AG04449 (cell line): ENCODE measurements around the gene BEST4.

Experiments
- CTCF ChIA-PET: fragments of 350-600 bp; formaldehyde crosslinking; extraction: SDS; loops from one replicate; lab custom pipeline; 2021; ENCODE audit warnings: antibody characterized with exemption; lab: Yijun Ruan, JAX
- POLR2A ChIA-PET: fragments of 400-600, 350-600 bp; formaldehyde crosslinking; extraction: SDS; loops from one replicate; lab custom pipeline; 2020; ENCODE audit warnings: antibody characterized with exemption, inconsistent platforms; lab: Yijun Ruan, JAX
- DNase-seq: peaks from one replicate; pipeline ENCODE4 v3.0.0-alpha.2; 2010; ENCODE audit warnings: low read depth, low spot score
- H3K4me3 ChIP-seq: 2 replicates; pipeline ENCODE4 v1.5.1; 2011; ENCODE audit warnings: low read depth, mild to moderate bottlenecking, control low read depth, low read length
- CTCF ChIP-seq: IDR thresholded peaks from one replicate; pipeline ENCODE4 v1.5.1; 2011; ENCODE audit warnings: mild to moderate bottlenecking, moderate library complexity, low read length, control low read depth, inconsistent platforms; ENCODE audit not compliant: insufficient read depth; ENCODE audit errors: missing control alignments

BEST4 gene

GRCh38 chr1:44735992-44736391 lies 52.0 kb downstream of the BEST4 start:
- no peak overlapping the region for H3K4me3 ChIP-seq
- ChIA-PET POLR2A (interaction anchor here (1.2 kb wide), 1 partner anchor 64 kb away, joined by 3 read pairs; no protein-coding TSS in a partner anchor), CTCF (interaction anchor here (0.9 to 2.1 kb wide), 4 partner anchors 9 to 89 kb away, joined by 3 to 6 read pairs (median 4); no protein-coding TSS in a partner anchor)
- no peak for TF ChIP-seq CTCF
- DNase-seq, result no peak

GRCh38 chr1:44733784-44734183 lies 54.2 kb downstream of the BEST4 start:
- no peak overlapping the region for H3K4me3 ChIP-seq
- CTCF ChIA-PET, result interaction anchor here (1.1 to 10.7 kb wide), 5 partner anchors 17 to 47 kb away, joined by 3 to 217 read pairs (median 14); partner anchors contain the start of gene RPS8
- no peak for TF ChIP-seq CTCF
- POLR2A ChIA-PET, result interaction anchor here (1.0 kb wide), 1 partner anchor 41 kb away, joined by 4 read pairs; the partner anchor contains the start of gene RPS8
- no peak for DNase-seq
